Sigmoid colon (tissue), 7 donors: ENCODE results near the gene RETREG1. TPM values are rescaled to one million over a fixed set of nuclear protein-coding genes. Genes with fewer than 3 reads are reported as not detected.

ENCODE experiments used
- DNase-seq: peaks from one replicate; pipeline ENCODE4 v3.0.0-alpha.2; 2019
- H3K27ac ChIP-seq, 4 donors: fragments of 200-600 bp; sonication (generic); one replicate each; pipeline ENCODE4 v1.5.1; 2016 to 2019; ENCODE audit warnings: mild to moderate bottlenecking in 1 of 4
- H3K27me3 ChIP-seq, 3 donors: fragments of 200-600 bp; sonication (generic); one replicate each; pipeline ENCODE4 v1.5.1; 2019; ENCODE audit warnings: mild to moderate bottlenecking in 1 of 3
- H3K36me3 ChIP-seq, 4 donors: fragments of 200-600 bp; sonication (generic); one replicate each; pipeline ENCODE4 v1.5.1; 2016 to 2019
- H3K4me1 ChIP-seq, 4 donors: fragments of 200-600 bp; sonication (generic); one replicate each; pipeline ENCODE4 v1.5.1; 2017 to 2019
- H3K4me3 ChIP-seq, 4 donors: fragments of 200-600 bp; sonication (generic); one replicate each; pipeline ENCODE4 v1.5.1; 2017 to 2019; ENCODE audit warnings: mild to moderate bottlenecking in 2 of 4, moderate library complexity in 1 of 4
- H3K9me3 ChIP-seq, 4 donors: fragments of 200-600 bp in 3 of 4; sonication (generic) in 3 of 4; one replicate each; pipeline versions ENCODE4 v1.5.1 to v1.6.1; 2013 to 2019
- CTCF ChIP-seq, 4 experiments: fragments of 450-650 bp in 3 of 4; fragments of 200-600 bp in 1 of 4; IDR thresholded peaks; one replicate each; pipeline ENCODE4 v1.5.1; 2016 to 2019; ENCODE audit warnings: antibody characterized with exemption in 4 of 4, mild to moderate bottlenecking in 3 of 4, moderate library complexity in 2 of 4
- EP300 ChIP-seq, 4 donors: sonication (generic); formaldehyde crosslinking; IDR thresholded peaks; one replicate each; pipeline ENCODE4 v1.6.1; 2017; ENCODE audit warnings: antibody characterized with exemption in 4 of 4
- POLR2A ChIP-seq, 2 donors: fragments of 450-650 bp; IDR thresholded peaks; one replicate each; pipeline ENCODE4 v1.6.1; 2016; ENCODE audit warnings: antibody characterized with exemption in 2 of 2, mild to moderate bottlenecking in 2 of 2, moderate library complexity in 2 of 2
- POLR2AphosphoS5 ChIP-seq, 4 donors: sonication (generic); formaldehyde crosslinking; IDR thresholded peaks; one replicate each; pipeline ENCODE4 v1.6.1; 2017; ENCODE audit warnings: antibody characterized with exemption in 4 of 4
- WGBS, 2 donors: extraction: QIAGEN DNeasy Blood & Tissue Kit; methylation state at CpG; one replicate each; pipeline ENCODE4 v1.1.7; 2013; 5-methylcytosine and 5-hydroxymethylcytosine counted together
- intact Hi-C: fragments of 100-400 bp; cut with DNase I; formaldehyde crosslinking; loops from one replicate; pipeline ENCODE4 v1.15.1; 2023
- polyA plus RNA-seq, 3 donors: library from polyadenylated mRNA; stranded (reverse); fragments of 200-250 nt; gene quantifications; one replicate each; pipeline ENCODE4 v1.2.3, GENCODE V29; 2013
- total RNA-seq, 4 donors: library from RNA; depleted of rRNA; stranded (reverse); fragments of >200 nt; gene quantifications; one replicate each; pipeline ENCODE4 v1.1.0, GENCODE V29; 2016
- donor health status: healthy with polysubstance abuse.
- donor health status: Bipolar disorder and iron deficiency.
- donor health status: healthy.

The RETREG1 gene
- 10 to 100 TPM; 10.8 to 14.6 (median 12.6) TPM for total RNA-seq
- polyA plus RNA-seq: 10 to 100 TPM; 15.0 to 21.2 (median 16.2) TPM

GRCh38 chr5:16616536-16617273, at the start of gene RETREG1:
Gene RETREG1 (minus strand): TSS chr5:16616997. CDS start chr5:16616971, 26 bp downstream.
- no peaks in the 10 kb centered on the region for H3K36me3 ChIP-seq
- no peaks in the 10 kb centered on the region for H3K9me3 ChIP-seq
- peak; percentile 82 for DNase-seq
- intact Hi-C loops: loop anchor here (5.0 kb wide), 1 partner anchor 39 kb away; no protein-coding TSS in a partner anchor
- TF ChIP-seq POLR2AphosphoS5 (IDR thresholded peaks at IDR 0.05) (peak in 2 of 4 donors; percentile 6 to 43), CTCF (IDR thresholded peaks at IDR 0.05) (no peak)
- WGBS, 2 donors: 1% methylated on average over 86 of the region's 86 CpGs
- H3K27me3 ChIP-seq: no peaks in the 10 kb centered on the region
- peaks cover 0 to 15% (median 7%) of the 10 kb centered on the region in 4 donors for H3K4me1 ChIP-seq
- peak within 1 kb of the TSS; percentile 42 to 92 (median 81) for H3K4me3 ChIP-seq
- H3K27ac ChIP-seq: peak within 1 kb of the TSS; percentile 64 to 76 (median 72)

- intact Hi-C loops: loop anchor here (2.0 kb wide), 1 partner anchor 178 kb away; no protein-coding TSS in a partner anchor
- Histone ChIP-seq H3K4me1 (peaks cover 0 to 10% (median 4%) of the 10 kb centered on the region in 4 donors), H3K27ac (no peak overlapping the region), H3K27me3 (no peaks in the 10 kb centered on the region), H3K36me3 (no peaks in the 10 kb centered on the region), H3K9me3 (no peaks in the 10 kb centered on the region), H3K4me3 (no peak overlapping the region)
- WGBS, 2 donors: 52 to 87% methylated on average over 19 of the region's 19 CpGs
- no peak for DNase-seq
- no peak for TF ChIP-seq EP300 (IDR thresholded peaks at IDR 0.05)
- no peak for TF ChIP-seq CTCF (IDR thresholded peaks at IDR 0.05)
- no peak for TF ChIP-seq POLR2A (IDR thresholded peaks at IDR 0.05)
- no peak for TF ChIP-seq POLR2AphosphoS5 (IDR thresholded peaks at IDR 0.05)
These were observed 49.5 kb upstream of the RETREG1 start for GRCh38 chr5:16666130-16666882.

GRCh38 chr5:16665601-16666000, 48.8 kb upstream of the RETREG1 start:
- Histone ChIP-seq H3K27ac (no peak overlapping the region), H3K4me3 (no peak overlapping the region), H3K4me1 (peaks cover 0 to 10% (median 4%) of the 10 kb centered on the region in 4 donors), H3K27me3 (no peaks in the 10 kb centered on the region), H3K36me3 (no peaks in the 10 kb centered on the region), H3K9me3 (no peaks in the 10 kb centered on the region)
- no peak for TF ChIP-seq POLR2A (IDR thresholded peaks at IDR 0.05)
- no peak for TF ChIP-seq CTCF (IDR thresholded peaks at IDR 0.05)
- TF ChIP-seq POLR2AphosphoS5 (IDR thresholded peaks at IDR 0.05): no peak
- TF ChIP-seq EP300 (IDR thresholded peaks at IDR 0.05): no peak
- DNase-seq: no peak
- intact Hi-C loops: no loop called here
- WGBS, 2 donors: 57 to 58% methylated on average over 3 of the region's 3 CpGs

- H3K4me1 ChIP-seq: peaks cover 0 to under 1% (median 0%) of the 10 kb centered on the region in 4 donors
- H3K36me3 ChIP-seq: no peaks in the 10 kb centered on the region
- H3K4me3 ChIP-seq: no peak overlapping the region
- intact Hi-C loops: no loop called here
- WGBS, 2 donors: 92 to 93% methylated on average over 5 of the region's 5 CpGs
- no peak overlapping the region for H3K27ac ChIP-seq
- H3K9me3 ChIP-seq: no peaks in the 10 kb centered on the region
- DNase-seq: no peak
- H3K27me3 ChIP-seq: no peaks in the 10 kb centered on the region
- no peak for TF ChIP-seq POLR2A (IDR thresholded peaks at IDR 0.05)
- TF ChIP-seq EP300 (IDR thresholded peaks at IDR 0.05): no peak
- TF ChIP-seq POLR2AphosphoS5 (IDR thresholded peaks at IDR 0.05): no peak
- no peak for TF ChIP-seq CTCF (IDR thresholded peaks at IDR 0.05)
These were observed 47.6 kb upstream of the RETREG1 start for GRCh38 chr5:16664368-16664767.
